ENCODE results near the gene PTPRE. TPM values are rescaled to one million over a fixed set of nuclear protein-coding genes. Genes with fewer than 3 reads are reported as not detected.

The PTPRE gene
- total RNA-seq, 4 donors from 2014 or later = 10.2 to 46.8 (median 28.8) TPM

- H3K9me3 ChIP-seq = no peaks in the 10 kb centered on the region
- no peak for DNase-seq (ENCODE audit: low spot score in 2 of 2)
- 97% methylated on average over 1 of the region's 1 CpG for WGBS
- no peaks in the 10 kb centered on the region for H3K27me3 ChIP-seq
- no peak overlapping the region for H3K27ac ChIP-seq
- H3K4me1 ChIP-seq = no peaks in the 10 kb centered on the region
- H3K4me3 ChIP-seq = no peak overlapping the region
- H3K36me3 ChIP-seq = no peaks in the 10 kb centered on the region
- TF ChIP-seq CTCF (IDR thresholded peaks at IDR 0.05) (no peak), EP300 (IDR thresholded peaks at IDR 0.05) (no peak), POLR2AphosphoS5 (IDR thresholded peaks at IDR 0.05) (no peak), POLR2A (IDR thresholded peaks at IDR 0.05) (no peak)
These were observed 195.0 kb downstream of the PTPRE start for GRCh38 chr10:128101901-128102300.

- Histone ChIP-seq H3K4me3 (no peak overlapping the region), H3K9me3 (no peaks in the 10 kb centered on the region), H3K4me1 (no peaks in the 10 kb centered on the region), H3K27ac (no peak overlapping the region), H3K36me3 (no peaks in the 10 kb centered on the region), H3K27me3 (no peaks in the 10 kb centered on the region)
- DNase-seq (ENCODE audit: low spot score in 2 of 2) = no peak
- TF ChIP-seq POLR2A (IDR thresholded peaks at IDR 0.05) (no peak), CTCF (IDR thresholded peaks at IDR 0.05) (no peak), POLR2AphosphoS5 (IDR thresholded peaks at IDR 0.05) (no peak), EP300 (IDR thresholded peaks at IDR 0.05) (no peak)
- 86% methylated on average over 19 of the region's 19 CpGs for WGBS
These were observed 195.8 kb downstream of the PTPRE start for GRCh38 chr10:128102480-128103228.

GRCh38 chr10:128103229-128103714 is 196.4 kb downstream of the PTPRE start:
- no peak overlapping the region for H3K4me3 ChIP-seq
- no peaks in the 10 kb centered on the region for H3K9me3 ChIP-seq
- no peaks in the 10 kb centered on the region for H3K4me1 ChIP-seq
- DNase-seq (ENCODE audit: low spot score in 2 of 2) = no peak
- no peak overlapping the region for H3K27ac ChIP-seq
- TF ChIP-seq POLR2A (IDR thresholded peaks at IDR 0.05) (no peak), CTCF (IDR thresholded peaks at IDR 0.05) (no peak)
- no peaks in the 10 kb centered on the region for H3K27me3 ChIP-seq
- no peaks in the 10 kb centered on the region for H3K36me3 ChIP-seq
- WGBS = 98% methylated on average over 8 of the region's 8 CpGs

- no peak for DNase-seq (ENCODE audit: low spot score in 2 of 2)
- no peak overlapping the region for H3K4me3 ChIP-seq
- H3K27me3 ChIP-seq = no peaks in the 10 kb centered on the region
- H3K4me1 ChIP-seq = no peaks in the 10 kb centered on the region
- H3K9me3 ChIP-seq = no peaks in the 10 kb centered on the region
- 98% methylated on average over 4 of the region's 4 CpGs for WGBS
- no peaks in the 10 kb centered on the region for H3K36me3 ChIP-seq
- H3K27ac ChIP-seq = no peak overlapping the region
- no peak for TF ChIP-seq POLR2A (IDR thresholded peaks at IDR 0.05)
These were observed 198.5 kb downstream of the PTPRE start for GRCh38 chr10:128105383-128105782.

- Histone ChIP-seq H3K4me3 (no peak overlapping the region), H3K27me3 (no peaks in the 10 kb centered on the region), H3K27ac (no peak overlapping the region), H3K4me1 (no peaks in the 10 kb centered on the region), H3K9me3 (no peaks in the 10 kb centered on the region), H3K36me3 (no peaks in the 10 kb centered on the region)
- TF ChIP-seq POLR2AphosphoS5 (IDR thresholded peaks at IDR 0.05) = no peak
- no peak for TF ChIP-seq EP300 (IDR thresholded peaks at IDR 0.05)
- TF ChIP-seq CTCF (IDR thresholded peaks at IDR 0.05) = no peak
- TF ChIP-seq POLR2A (IDR thresholded peaks at IDR 0.05) = no peak
- WGBS = 100% methylated on average over 4 of the region's 4 CpGs
- no peak for DNase-seq (ENCODE audit: low spot score in 2 of 2)
These were observed 202.8 kb downstream of the PTPRE start for GRCh38 chr10:128109707-128110106.
